Measurements from ENCODE around the gene SIK3. TPM values are rescaled to one million over a fixed set of nuclear protein-coding genes. Genes with fewer than 3 reads are reported as not detected.

Gene SIK3
- total and polyA plus RNA-seq, 2 experiments from 2014 or later: 6.1 to 33.9 TPM

DNA sequence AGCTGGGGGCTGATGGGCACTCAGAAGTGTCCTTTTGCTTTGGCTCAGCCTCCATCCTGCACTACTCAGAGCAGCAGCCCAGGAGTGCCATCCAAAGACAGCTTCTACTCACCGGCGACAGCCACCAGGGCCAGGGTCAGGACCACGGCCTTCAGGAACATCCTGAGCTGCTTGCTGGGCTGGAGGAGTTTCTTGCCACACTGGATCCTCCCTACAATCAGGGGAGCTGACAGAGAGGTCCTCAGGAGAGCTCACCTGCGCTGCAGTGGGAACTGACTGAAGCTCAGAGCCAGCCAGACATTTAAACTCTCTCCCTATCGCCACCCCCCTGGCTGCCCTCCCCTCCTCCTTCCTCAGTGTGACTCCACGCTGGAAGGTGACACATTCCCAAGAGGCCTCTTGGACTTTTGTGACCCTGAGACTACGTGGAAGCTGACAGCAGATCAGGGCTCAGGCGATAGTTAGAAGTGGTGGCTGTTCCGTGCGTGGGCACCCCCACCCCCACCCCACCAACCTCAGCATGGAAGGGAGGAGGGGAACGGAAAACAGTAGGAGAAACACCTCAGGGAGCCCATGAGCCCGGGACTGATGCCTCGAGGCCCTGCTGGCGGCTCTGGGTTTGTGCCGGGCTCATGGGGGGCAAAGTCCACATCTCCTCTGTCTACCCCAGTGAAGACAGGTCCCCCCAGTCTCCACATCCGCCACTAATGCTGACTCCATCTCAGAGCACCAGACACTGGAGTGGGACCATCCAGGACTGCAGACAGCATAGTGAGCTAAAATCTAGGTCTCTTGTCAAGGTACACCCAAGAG is 275.0 kb downstream of the SIK3 start, which contains the start of gene APOA4:
APOA4 (minus strand) TSS at position 274 of the 813 bp plus-strand sequence; CDS start at position 161, 113 bp downstream.
- H3K9me2 ChIP-seq (ENCODE audit: insufficient read depth): 0 out of 2 replicates have a peak, but pooled peaks cover 3% of the 10 kb centered on the region
- no peaks in the 10 kb centered on the region for H3K79me2 ChIP-seq (replicated peaks; ENCODE audit: insufficient read depth)
- no peak within 1 kb of the TSS for H2AFZ ChIP-seq
- Mint-ChIP-seq H3K36me3 (ENCODE audit: low read depth) (no peaks in the 10 kb centered on the region), H3K4me3 (no peak within 1 kb of the TSS), H3K4me1 (peaks cover 5% of the 10 kb centered on the region; the same call in 2 of the 3 replicates), H3K9me3 (no peaks in the 10 kb centered on the region), H3K27me3 (ENCODE audit: insufficient read depth, low read depth, poor library complexity) (no peaks in the 10 kb centered on the region), H3K27ac (no peak within 1 kb of the TSS)
- no peaks in the 10 kb centered on the region for H3K4me1 ChIP-seq (ENCODE audit: insufficient read depth)
- no peak for TF ChIP-seq POLR2AphosphoS5 (IDR thresholded peaks at IDR 0.05; ENCODE audit: low read depth)
- TF ChIP-seq ZNF331 (CRISPR knock-in tag; IDR thresholded peaks at IDR 0.05; ENCODE audit: low read depth): no peak
- TF ChIP-seq, protein P1, sequence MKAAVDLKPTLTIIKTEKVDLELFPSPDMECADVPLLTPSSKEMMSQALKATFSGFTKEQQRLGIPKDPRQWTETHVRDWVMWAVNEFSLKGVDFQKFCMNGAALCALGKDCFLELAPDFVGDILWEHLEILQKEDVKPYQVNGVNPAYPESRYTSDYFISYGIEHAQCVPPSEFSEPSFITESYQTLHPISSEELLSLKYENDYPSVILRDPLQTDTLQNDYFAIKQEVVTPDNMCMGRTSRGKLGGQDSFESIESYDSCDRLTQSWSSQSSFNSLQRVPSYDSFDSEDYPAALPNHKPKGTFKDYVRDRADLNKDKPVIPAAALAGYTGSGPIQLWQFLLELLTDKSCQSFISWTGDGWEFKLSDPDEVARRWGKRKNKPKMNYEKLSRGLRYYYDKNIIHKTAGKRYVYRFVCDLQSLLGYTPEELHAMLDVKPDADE (IDR thresholded peaks at IDR 0.05): no peak
- TF ChIP-seq STAT1 (IDR thresholded peaks at IDR 0.05; ENCODE audit: unreplicated experiment): no peak
- H4K20me1 ChIP-seq (replicated peaks; ENCODE audit: insufficient read depth): no peaks in the 10 kb centered on the region
- H3K27ac ChIP-seq (ENCODE audit: low read depth): no peak within 1 kb of the TSS
- DNase-seq (ENCODE audit: low spot score) (no peak), ATAC-seq (no peak)
- H3K4me3 ChIP-seq: no peak within 1 kb of the TSS
- no peak within 1 kb of the TSS for H3K4me2 ChIP-seq
- H3K27me3 ChIP-seq (ENCODE audit: insufficient read depth): no peaks in the 10 kb centered on the region
- H3F3A ChIP-seq (replicated peaks; ENCODE audit: low read depth): no peaks in the 10 kb centered on the region
- no peaks in the 10 kb centered on the region for H3K36me3 ChIP-seq (ENCODE audit: insufficient read depth)

DNA sequence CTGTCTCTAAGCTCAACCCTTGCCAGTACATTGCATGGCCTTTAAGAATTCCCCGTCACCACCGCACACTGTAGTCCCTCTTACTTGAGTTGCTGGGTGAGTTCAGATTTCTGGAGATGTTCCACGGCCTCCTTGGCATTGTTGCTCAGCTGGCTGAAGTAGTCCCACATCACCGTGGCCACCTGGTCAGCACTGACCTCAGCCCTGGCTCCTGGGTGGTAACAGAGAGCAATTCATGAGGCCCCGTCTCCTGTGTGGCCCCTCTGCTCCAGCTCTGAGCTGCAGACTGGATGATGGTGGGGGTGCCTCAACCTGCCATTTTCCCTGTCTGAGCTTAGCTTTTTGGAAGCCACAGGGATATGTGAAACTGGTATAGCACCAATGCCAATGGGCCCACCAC is 275.7 kb downstream of the SIK3 start:
- Mint-ChIP-seq H3K4me3 (no peak overlapping the region), H3K27ac (no peak overlapping the region), H3K4me1 (peaks cover 5% of the 10 kb centered on the region; the same call in 2 of the 3 replicates), H3K9me3 (no peaks in the 10 kb centered on the region), H3K27me3 (ENCODE audit: insufficient read depth, low read depth, poor library complexity) (no peaks in the 10 kb centered on the region), H3K36me3 (ENCODE audit: low read depth) (no peaks in the 10 kb centered on the region)
- no peak overlapping the region for H3K27ac ChIP-seq (ENCODE audit: low read depth)
- H3K36me3 ChIP-seq (ENCODE audit: insufficient read depth): no peaks in the 10 kb centered on the region
- DNase-seq (ENCODE audit: low spot score) (no peak), ATAC-seq (no peak)
- H3K79me2 ChIP-seq (replicated peaks; ENCODE audit: insufficient read depth): no peaks in the 10 kb centered on the region
- H4K20me1 ChIP-seq (replicated peaks; ENCODE audit: insufficient read depth): no peaks in the 10 kb centered on the region
- H3K27me3 ChIP-seq (ENCODE audit: insufficient read depth): no peaks in the 10 kb centered on the region
- TF ChIP-seq, protein P2, sequence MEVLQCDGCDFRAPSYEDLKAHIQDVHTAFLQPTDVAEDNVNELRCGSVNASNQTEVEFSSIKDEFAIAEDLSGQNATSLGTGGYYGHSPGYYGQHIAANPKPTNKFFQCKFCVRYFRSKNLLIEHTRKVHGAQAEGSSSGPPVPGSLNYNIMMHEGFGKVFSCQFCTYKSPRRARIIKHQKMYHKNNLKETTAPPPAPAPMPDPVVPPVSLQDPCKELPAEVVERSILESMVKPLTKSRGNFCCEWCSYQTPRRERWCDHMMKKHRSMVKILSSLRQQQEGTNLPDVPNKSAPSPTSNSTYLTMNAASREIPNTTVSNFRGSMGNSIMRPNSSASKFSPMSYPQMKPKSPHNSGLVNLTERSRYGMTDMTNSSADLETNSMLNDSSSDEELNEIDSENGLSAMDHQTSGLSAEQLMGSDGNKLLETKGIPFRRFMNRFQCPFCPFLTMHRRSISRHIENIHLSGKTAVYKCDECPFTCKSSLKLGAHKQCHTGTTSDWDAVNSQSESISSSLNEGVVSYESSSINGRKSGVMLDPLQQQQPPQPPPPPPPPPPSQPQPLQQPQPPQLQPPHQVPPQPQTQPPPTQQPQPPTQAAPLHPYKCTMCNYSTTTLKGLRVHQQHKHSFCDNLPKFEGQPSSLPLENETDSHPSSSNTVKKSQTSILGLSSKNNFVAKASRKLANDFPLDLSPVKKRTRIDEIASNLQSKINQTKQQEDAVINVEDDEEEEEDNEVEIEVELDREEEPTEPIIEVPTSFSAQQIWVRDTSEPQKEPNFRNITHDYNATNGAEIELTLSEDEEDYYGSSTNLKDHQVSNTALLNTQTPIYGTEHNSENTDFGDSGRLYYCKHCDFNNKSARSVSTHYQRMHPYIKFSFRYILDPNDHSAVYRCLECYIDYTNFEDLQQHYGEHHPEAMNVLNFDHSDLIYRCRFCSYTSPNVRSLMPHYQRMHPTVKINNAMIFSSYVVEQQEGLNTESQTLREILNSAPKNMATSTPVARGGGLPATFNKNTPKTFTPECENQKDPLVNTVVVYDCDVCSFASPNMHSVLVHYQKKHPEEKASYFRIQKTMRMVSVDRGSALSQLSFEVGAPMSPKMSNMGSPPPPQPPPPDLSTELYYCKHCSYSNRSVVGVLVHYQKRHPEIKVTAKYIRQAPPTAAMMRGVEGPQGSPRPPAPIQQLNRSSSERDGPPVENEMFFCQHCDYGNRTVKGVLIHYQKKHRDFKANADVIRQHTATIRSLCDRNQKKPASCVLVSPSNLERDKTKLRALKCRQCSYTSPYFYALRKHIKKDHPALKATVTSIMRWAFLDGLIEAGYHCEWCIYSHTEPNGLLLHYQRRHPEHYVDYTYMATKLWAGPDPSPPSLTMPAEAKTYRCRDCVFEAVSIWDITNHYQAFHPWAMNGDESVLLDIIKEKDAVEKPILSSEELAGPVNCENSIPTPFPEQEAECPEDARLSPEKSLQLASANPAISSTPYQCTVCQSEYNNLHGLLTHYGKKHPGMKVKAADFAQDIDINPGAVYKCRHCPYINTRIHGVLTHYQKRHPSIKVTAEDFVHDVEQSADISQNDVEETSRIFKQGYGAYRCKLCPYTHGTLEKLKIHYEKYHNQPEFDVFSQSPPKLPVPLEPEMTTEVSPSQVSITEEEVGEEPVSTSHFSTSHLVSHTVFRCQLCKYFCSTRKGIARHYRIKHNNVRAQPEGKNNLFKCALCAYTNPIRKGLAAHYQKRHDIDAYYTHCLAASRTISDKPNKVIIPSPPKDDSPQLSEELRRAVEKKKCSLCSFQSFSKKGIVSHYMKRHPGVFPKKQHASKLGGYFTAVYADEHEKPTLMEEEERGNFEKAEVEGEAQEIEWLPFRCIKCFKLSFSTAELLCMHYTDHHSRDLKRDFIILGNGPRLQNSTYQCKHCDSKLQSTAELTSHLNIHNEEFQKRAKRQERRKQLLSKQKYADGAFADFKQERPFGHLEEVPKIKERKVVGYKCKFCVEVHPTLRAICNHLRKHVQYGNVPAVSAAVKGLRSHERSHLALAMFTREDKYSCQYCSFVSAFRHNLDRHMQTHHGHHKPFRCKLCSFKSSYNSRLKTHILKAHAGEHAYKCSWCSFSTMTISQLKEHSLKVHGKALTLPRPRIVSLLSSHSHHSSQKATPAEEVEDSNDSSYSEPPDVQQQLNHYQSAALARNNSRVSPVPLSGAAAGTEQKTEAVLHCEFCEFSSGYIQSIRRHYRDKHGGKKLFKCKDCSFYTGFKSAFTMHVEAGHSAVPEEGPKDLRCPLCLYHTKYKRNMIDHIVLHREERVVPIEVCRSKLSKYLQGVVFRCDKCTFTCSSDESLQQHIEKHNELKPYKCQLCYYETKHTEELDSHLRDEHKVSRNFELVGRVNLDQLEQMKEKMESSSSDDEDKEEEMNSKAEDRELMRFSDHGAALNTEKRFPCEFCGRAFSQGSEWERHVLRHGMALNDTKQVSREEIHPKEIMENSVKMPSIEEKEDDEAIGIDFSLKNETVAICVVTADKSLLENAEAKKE (CRISPR knock-in tag; IDR thresholded peaks at IDR 0.05): no peak
- TF ChIP-seq EZH2 (IDR thresholded peaks at IDR 0.05; ENCODE audit: low read depth, unreplicated experiment) (no peak), CREB1 (CRISPR knock-in tag; IDR thresholded peaks at IDR 0.05; ENCODE audit: low read depth) (no peak), EZH2phosphoT487 (IDR thresholded peaks at IDR 0.05; ENCODE audit: unreplicated experiment) (no peak), ZNF114 (CRISPR knock-in tag; IDR thresholded peaks at IDR 0.05) (no peak), POLR2AphosphoS5 (IDR thresholded peaks at IDR 0.05; ENCODE audit: low read depth) (no peak)
- TF ChIP-seq, protein P3, sequence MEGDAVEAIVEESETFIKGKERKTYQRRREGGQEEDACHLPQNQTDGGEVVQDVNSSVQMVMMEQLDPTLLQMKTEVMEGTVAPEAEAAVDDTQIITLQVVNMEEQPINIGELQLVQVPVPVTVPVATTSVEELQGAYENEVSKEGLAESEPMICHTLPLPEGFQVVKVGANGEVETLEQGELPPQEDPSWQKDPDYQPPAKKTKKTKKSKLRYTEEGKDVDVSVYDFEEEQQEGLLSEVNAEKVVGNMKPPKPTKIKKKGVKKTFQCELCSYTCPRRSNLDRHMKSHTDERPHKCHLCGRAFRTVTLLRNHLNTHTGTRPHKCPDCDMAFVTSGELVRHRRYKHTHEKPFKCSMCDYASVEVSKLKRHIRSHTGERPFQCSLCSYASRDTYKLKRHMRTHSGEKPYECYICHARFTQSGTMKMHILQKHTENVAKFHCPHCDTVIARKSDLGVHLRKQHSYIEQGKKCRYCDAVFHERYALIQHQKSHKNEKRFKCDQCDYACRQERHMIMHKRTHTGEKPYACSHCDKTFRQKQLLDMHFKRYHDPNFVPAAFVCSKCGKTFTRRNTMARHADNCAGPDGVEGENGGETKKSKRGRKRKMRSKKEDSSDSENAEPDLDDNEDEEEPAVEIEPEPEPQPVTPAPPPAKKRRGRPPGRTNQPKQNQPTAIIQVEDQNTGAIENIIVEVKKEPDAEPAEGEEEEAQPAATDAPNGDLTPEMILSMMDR (conservative IDR thresholded peaks at IDR 0.05; ENCODE audit: low read depth in 2 of 2): no peak
- TF ChIP-seq, protein P1 (IDR thresholded peaks at IDR 0.05): no peak
- H3K4me3 ChIP-seq: no peak overlapping the region
- no peak overlapping the region for H2AFZ ChIP-seq
- H3K9me2 ChIP-seq (ENCODE audit: insufficient read depth): 0 out of 2 replicates have a peak, but pooled peaks cover 3% of the 10 kb centered on the region
- H3K4me1 ChIP-seq (ENCODE audit: insufficient read depth): no peaks in the 10 kb centered on the region
- no peaks in the 10 kb centered on the region for H3F3A ChIP-seq (replicated peaks; ENCODE audit: low read depth)
- H3K4me2 ChIP-seq: no peak overlapping the region

All from GM23338 (cell line).